ENCODE data around the gene RNF144B.

RNF144B gene

DNA sequence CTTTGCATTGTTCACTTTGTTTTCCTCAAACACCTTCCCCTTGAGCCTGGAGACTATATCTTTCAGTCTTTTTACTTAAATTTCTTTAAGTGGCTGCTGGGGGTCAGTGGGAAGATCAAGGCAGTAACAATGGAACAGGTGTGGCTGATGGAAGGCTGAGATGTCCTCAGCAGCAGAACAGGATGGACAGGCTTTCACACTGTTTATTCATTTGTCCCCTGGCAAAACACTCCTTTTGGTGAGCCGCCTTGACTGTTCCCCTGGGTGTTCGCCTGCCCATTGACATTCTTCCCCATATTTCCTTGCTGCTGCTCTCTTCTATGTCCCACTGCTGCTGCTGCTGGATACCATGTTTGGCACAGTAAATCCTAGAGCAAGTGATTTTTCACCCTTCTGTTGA, 38.1 kb downstream of the RNF144B start:
- POLR2A ChIA-PET = no interaction called here

DNA sequence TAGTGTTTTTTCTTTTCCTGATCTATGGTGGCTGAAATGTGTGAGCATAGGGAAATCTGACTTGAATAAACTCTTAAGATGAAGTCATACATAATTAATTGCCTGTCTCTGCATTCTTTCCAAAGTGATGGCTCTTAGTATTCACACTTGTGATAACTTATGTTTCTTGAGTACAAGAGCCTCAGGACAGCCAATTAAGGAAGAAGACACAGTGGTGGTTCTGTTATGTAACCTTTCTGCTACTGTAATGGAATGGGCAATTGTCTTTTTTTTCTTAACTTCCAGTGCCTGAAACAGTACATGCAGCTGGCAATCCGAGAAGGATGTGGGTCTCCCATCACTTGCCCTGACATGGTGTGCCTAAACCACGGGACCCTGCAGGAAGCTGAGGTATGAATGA, 40.1 kb downstream of the RNF144B start:
- no peak for DNase-seq (ENCODE audit: low read depth, low spot score)
- ChIA-PET POLR2A (no interaction called here), CTCF (no interaction called here)
- H3K4me3 ChIP-seq (ENCODE audit: low read depth, low read length) = no peak overlapping the region
- TF ChIP-seq, protein P1, sequence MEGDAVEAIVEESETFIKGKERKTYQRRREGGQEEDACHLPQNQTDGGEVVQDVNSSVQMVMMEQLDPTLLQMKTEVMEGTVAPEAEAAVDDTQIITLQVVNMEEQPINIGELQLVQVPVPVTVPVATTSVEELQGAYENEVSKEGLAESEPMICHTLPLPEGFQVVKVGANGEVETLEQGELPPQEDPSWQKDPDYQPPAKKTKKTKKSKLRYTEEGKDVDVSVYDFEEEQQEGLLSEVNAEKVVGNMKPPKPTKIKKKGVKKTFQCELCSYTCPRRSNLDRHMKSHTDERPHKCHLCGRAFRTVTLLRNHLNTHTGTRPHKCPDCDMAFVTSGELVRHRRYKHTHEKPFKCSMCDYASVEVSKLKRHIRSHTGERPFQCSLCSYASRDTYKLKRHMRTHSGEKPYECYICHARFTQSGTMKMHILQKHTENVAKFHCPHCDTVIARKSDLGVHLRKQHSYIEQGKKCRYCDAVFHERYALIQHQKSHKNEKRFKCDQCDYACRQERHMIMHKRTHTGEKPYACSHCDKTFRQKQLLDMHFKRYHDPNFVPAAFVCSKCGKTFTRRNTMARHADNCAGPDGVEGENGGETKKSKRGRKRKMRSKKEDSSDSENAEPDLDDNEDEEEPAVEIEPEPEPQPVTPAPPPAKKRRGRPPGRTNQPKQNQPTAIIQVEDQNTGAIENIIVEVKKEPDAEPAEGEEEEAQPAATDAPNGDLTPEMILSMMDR (IDR thresholded peaks at IDR 0.05; ENCODE audit: insufficient read depth, low read length, missing control alignments) = no peak

More for the DNA sequence above, 38.1 kb downstream of the RNF144B start:
- DNase-seq (ENCODE audit: low read depth, low spot score) = no peak
- H3K4me3 ChIP-seq (ENCODE audit: low read depth, low read length) = no peak overlapping the region
- TF ChIP-seq, protein P1 (IDR thresholded peaks at IDR 0.05; ENCODE audit: insufficient read depth, low read length, missing control alignments) = no peak
- CTCF ChIA-PET = no interaction called here

DNA sequence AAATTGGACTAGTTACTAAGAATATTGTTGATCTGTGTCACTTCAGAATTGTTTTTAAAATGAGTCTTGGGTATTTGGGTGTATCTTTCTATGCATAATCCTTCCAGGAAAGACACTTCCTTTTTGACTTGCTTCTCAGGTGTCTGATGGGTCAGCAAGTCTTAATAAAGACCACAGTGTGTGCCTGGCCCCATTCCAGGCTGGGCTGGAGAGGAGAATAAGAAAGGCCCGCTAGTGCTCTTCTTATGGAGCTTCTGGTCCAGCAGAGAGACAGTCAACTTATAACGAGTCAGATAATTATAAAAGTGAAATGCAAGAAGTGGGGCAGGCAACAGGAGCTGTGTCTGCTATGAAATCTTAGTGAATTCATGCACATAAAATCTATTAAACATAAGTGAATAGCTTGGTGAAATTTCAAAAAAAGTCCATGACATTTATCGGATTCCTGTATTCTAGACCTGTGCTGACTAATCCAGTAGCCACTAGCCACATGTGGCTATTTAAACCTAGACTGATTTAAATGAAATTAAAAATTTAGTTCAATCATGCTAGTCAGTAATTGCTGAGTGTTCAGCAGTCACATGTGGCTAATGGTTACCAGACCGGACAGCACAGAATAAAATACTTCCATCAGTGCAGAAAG, 42.6 kb downstream of the RNF144B start:
- TF ChIP-seq, protein P1 (IDR thresholded peaks at IDR 0.05; ENCODE audit: insufficient read depth, low read length, missing control alignments) = no peak
- H3K4me3 ChIP-seq (ENCODE audit: low read depth, low read length) = no peak overlapping the region
- ChIA-PET CTCF (no interaction called here), POLR2A (no interaction called here)
- DNase-seq (ENCODE audit: low read depth, low spot score) = no peak

DNA sequence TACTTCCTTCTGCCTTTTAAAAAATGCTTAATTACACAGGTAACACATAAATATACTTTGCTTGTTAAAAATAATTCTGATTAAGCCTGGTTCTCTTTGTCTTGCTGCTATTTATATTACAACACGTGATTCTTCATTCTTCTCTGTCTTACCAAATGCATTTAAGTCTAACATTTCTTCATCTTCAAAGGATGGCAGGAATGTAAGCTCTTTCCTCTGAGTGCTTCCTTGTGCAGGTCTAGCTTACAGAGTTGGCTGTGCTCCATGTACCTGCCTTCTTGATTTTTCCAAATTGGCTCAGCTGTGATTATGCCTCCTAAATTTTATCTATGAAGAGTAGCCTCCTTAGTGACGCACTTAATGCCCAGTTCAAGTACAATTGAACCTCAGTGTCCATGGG, 44.4 kb downstream of the RNF144B start:
- TF ChIP-seq, protein P1 (IDR thresholded peaks at IDR 0.05; ENCODE audit: insufficient read depth, low read length, missing control alignments) = no peak
- POLR2A ChIA-PET = no interaction called here
- H3K4me3 ChIP-seq (ENCODE audit: low read depth, low read length) = no peak overlapping the region
- CTCF ChIA-PET = interaction anchor here (1.2 kb wide), 1 partner anchor 16 kb away, joined by 3 read pairs; no protein-coding TSS in a partner anchor
- DNase-seq (ENCODE audit: low read depth, low spot score) = no peak

DNA sequence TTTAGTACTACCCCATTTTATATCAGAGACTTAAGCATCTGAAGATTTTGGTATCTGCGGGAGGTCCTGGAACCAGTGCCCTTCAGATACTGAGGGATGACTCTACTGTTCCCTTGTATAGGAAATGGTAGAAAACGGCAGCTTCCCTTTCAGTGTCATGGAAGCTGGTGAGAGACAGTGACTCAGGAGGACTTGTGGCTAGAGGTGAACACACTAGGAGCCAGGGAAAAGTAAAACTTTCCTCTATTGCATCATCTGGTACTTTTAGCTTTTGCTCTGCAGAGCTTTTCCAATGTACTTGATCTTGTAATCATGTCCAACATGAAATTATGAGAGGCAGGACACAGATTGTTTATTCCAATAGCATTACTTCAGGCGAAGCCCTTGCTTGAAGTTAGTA, 45.0 kb downstream of the RNF144B start:
- ChIA-PET POLR2A (no interaction called here), CTCF (interaction anchor here (0.9 to 1.2 kb wide), 3 partner anchors 16 to 71 kb away, joined by 3 read pairs; no protein-coding TSS in a partner anchor)
- DNase-seq (ENCODE audit: low read depth, low spot score) = peak; percentile 21
- no peak overlapping the region for H3K4me3 ChIP-seq (ENCODE audit: low read depth, low read length)
- TF ChIP-seq, protein P1 (IDR thresholded peaks at IDR 0.05; ENCODE audit: insufficient read depth, low read length, missing control alignments) = no peak

DNA sequence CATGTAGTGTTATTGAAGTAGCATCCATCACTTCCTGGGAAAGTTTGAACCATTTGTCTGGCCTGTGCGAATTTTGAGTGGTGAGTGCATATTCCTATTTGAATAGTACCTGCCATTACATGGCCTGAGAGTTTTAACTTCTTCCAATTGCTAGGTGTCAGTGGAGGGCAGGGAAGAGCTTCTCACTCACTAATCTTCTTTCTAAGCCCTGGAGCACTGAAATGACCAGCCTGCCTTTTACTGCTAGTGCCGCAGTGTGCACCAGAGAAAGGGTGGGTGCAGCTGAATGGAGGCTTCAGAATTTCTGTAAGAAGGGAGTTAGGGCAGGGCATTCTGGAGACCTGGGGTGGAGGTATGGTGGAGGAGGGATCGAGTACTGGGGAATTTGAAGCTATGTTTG, 45.5 kb downstream of the RNF144B start:
- POLR2A ChIA-PET = no interaction called here
- TF ChIP-seq, protein P1 (IDR thresholded peaks at IDR 0.05; ENCODE audit: insufficient read depth, low read length, missing control alignments) = no peak
- no peak overlapping the region for H3K4me3 ChIP-seq (ENCODE audit: low read depth, low read length)
- CTCF ChIA-PET = interaction anchor here (0.9 to 1.2 kb wide), 3 partner anchors 15 to 71 kb away, joined by 3 read pairs; no protein-coding TSS in a partner anchor
- no peak for DNase-seq (ENCODE audit: low read depth, low spot score)

Measured in AG04449 (cell line).